LNCAP (cell line): ENCODE results near the gene VPS16.

Source experiments
- TF ChIP-seq, protein P1 (sequence below): fragments of 450-650 bp; IDR thresholded peaks from 2 replicates; pipeline ENCODE4 v1.5.1; 2017; ENCODE audit warnings: mild to moderate bottlenecking

VPS16 gene

DNA sequence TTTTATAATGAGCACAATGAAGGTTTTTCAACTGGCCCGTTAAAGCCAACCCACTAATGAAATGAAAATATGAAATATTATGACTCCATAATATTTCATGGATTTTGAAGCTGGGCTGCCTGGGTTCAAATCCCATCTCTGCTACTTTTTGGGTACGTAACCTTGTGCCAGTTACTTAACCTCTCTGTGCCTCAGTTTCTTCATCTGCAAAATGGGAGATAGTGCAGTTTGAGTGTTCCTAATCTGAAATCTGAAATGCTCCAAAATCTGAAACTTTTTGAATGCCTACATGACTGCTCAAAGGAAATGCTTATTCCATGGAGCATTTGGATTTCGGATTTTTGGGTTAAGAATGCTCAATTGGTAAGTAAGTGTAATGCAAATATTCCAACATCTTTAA lies 62.3 kb downstream of the VPS16 start:
- TF ChIP-seq, protein P1, sequence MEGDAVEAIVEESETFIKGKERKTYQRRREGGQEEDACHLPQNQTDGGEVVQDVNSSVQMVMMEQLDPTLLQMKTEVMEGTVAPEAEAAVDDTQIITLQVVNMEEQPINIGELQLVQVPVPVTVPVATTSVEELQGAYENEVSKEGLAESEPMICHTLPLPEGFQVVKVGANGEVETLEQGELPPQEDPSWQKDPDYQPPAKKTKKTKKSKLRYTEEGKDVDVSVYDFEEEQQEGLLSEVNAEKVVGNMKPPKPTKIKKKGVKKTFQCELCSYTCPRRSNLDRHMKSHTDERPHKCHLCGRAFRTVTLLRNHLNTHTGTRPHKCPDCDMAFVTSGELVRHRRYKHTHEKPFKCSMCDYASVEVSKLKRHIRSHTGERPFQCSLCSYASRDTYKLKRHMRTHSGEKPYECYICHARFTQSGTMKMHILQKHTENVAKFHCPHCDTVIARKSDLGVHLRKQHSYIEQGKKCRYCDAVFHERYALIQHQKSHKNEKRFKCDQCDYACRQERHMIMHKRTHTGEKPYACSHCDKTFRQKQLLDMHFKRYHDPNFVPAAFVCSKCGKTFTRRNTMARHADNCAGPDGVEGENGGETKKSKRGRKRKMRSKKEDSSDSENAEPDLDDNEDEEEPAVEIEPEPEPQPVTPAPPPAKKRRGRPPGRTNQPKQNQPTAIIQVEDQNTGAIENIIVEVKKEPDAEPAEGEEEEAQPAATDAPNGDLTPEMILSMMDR: no peak

DNA sequence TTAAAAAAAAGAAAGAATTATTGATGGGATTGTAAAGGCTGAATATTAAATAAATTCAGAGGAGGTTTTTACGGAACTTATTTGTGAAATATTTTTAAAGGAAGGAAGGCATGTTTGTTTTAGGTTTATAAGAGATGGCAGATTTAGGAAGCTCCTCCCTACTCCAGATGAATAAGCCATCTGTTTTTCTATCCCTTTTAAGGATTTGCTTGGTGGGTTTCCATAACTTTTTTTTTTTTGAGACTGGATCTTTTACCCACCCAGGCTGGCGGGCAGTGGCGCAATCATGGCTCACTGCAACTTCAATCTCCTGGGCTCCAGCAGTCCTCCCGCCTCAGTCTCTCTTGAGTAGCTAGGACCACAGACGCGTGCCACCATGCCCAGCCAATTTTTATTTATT lies 63.1 kb downstream of the VPS16 start:
- TF ChIP-seq, protein P1: no peak

DNA sequence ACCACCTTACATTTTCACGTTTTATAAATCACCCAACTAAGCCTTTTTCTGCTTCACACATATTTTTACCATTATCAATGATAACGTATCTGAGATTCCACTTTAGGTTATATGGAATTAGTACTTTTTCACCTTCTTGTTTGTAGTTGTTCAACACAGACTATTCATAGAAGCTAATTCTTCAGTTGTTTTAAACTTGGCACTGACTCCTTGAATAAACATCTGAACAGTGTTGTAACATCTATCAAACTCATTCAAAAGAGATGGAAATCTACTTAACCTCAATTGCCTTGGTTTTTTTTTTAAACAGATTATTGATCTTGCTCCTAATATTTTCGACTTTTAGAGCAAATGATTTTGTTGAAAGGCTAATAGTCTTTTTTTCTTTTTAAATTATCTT lies 67.0 kb downstream of the VPS16 start:
- TF ChIP-seq, protein P1: no peak

DNA sequence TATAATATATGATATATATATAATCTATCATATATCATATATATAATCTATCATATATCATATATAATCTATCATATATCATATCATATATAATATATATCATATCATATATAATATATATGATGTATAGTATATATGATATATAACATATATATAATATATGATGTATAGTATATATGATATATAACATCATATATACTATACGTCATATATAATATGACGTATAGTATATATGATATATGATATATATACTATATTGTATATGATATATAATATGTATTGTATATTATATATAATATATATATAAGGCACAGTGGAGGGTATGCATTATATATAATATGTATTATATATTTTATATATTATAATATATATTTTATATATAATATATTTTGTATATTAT lies 69.4 kb downstream of the VPS16 start:
- TF ChIP-seq, protein P1: no peak

DNA sequence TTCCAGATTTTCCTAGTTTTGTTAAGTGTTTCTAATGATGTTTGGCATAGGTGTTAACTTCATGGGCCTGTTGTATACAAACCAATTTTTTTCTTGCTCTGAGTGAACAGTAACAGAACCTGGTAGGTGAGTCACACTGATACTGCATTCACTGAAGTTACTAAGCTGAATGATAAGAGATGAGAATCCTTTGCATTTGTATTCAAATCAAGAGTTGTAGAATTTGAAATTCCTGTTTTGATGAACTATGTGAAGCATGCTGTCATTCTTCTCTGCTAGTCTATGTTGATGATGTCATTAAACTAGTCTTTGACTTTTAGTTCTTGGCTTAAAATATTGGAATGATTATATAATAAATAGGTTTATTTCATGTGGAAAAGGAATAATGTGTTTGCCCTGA lies 70.7 kb downstream of the VPS16 start:
- TF ChIP-seq, protein P1: no peak

DNA sequence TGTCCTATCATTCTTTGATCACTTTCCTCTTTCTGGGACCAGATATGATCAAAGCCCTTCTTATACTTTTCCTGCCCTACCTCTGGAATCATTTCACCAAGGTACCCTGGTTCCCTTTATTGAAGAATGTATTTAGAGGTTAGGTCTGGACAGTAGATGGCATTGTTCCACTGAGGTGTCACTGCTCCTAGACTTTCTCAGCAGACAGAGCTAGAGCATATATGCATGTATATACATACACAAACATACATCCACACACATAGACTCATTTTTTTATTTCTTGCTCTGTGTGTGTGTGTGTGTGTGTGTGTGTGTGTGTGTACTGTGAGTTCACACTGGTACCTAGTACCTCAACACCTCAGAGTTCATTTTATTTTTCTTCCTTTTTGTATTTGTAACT lies 73.6 kb downstream of the VPS16 start:
- TF ChIP-seq, protein P1: peak; percentile 29; the same call in 1 of the 2 replicates
